ENCODE results near the gene TBC1D22A.
"Not testable (repeated sequence)": the region's sequence is repeated elsewhere in the genome, so short reads cannot be mapped to it uniquely, and the experiment has no call there.

TBC1D22A gene

DNA sequence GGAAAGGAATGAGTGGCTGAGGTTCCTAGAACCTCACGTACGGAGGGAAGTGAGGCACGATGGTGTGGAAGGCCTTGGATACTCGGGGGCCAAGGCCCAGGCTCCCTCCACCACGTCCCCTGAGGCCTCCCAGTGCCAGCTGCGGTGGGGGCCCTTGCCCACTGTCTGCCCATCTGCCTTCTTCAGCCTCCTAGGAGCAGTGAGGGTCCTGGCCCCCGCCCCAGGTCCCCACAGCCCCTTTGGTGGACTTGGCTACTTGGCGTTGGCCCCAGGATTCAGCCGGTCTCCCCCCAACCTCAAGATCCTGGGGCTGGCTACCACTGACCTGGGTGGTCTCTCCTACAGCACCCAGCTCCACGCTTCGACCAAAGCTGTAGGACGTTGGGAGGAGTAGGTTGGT is 373.6 kb downstream of the TBC1D22A start:
- Histone ChIP-seq H3K4me3 (ENCODE audit: low read depth in 1 of 2, low read length in 2 of 2) (no peak overlapping the region), H3K9ac (ENCODE audit: low read depth in 1 of 2, low read length in 2 of 2) (no peak overlapping the region), H3K27ac (ENCODE audit: low read depth, low read length) (no peak overlapping the region), H3K36me3 (ENCODE audit: control insufficient read depth in 1 of 2, insufficient read depth in 2 of 2, low read length in 2 of 2) (no peaks in the 10 kb centered on the region), H3K9me3 (ENCODE audit: control insufficient read depth in 1 of 2, low read length in 2 of 2) (no peaks in the 10 kb centered on the region), H3K4me1 (ENCODE audit: control insufficient read depth in 1 of 2, insufficient read depth in 2 of 2, low read length in 2 of 2) (no peaks in the 10 kb centered on the region), H3K27me3 (ENCODE audit: control insufficient read depth in 1 of 2, insufficient read depth in 2 of 2, low read length in 2 of 2) (no peaks in the 10 kb centered on the region)

DNA sequence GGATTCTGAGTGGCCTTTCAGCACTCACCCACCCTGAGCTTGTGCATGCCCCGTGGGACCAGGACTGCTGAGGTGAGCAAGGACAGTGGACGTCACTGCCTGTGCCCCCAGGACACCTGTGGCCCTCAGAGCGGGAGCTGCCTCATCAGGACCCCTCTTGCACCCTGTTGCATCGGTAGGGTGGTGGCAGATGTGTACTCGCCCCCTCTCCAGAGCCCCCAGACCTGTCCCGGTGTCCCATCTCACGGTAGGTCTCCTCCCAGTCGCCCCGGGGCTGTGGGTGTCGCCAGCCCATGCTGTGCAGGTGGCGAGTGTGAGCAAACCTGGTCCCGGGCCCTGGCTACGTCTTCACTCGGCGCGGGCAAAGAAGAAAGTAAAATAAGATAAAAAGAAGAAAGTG is 374.2 kb downstream of the TBC1D22A start:
- no peaks in the 10 kb centered on the region for H3K9me3 ChIP-seq (ENCODE audit: control insufficient read depth in 1 of 2, low read length in 2 of 2)
- H3K4me3 ChIP-seq (ENCODE audit: low read depth in 1 of 2, low read length in 2 of 2) = no peak overlapping the region
- H3K27ac ChIP-seq (ENCODE audit: low read depth, low read length) = no peak overlapping the region
- H3K36me3 ChIP-seq (ENCODE audit: control insufficient read depth in 1 of 2, insufficient read depth in 2 of 2, low read length in 2 of 2) = no peaks in the 10 kb centered on the region
- H3K27me3 ChIP-seq (ENCODE audit: control insufficient read depth in 1 of 2, insufficient read depth in 2 of 2, low read length in 2 of 2) = no peaks in the 10 kb centered on the region
- H3K9ac ChIP-seq (ENCODE audit: low read depth in 1 of 2, low read length in 2 of 2) = no peak overlapping the region
- H3K4me1 ChIP-seq (ENCODE audit: control insufficient read depth in 1 of 2, insufficient read depth in 2 of 2, low read length in 2 of 2) = no peaks in the 10 kb centered on the region

DNA sequence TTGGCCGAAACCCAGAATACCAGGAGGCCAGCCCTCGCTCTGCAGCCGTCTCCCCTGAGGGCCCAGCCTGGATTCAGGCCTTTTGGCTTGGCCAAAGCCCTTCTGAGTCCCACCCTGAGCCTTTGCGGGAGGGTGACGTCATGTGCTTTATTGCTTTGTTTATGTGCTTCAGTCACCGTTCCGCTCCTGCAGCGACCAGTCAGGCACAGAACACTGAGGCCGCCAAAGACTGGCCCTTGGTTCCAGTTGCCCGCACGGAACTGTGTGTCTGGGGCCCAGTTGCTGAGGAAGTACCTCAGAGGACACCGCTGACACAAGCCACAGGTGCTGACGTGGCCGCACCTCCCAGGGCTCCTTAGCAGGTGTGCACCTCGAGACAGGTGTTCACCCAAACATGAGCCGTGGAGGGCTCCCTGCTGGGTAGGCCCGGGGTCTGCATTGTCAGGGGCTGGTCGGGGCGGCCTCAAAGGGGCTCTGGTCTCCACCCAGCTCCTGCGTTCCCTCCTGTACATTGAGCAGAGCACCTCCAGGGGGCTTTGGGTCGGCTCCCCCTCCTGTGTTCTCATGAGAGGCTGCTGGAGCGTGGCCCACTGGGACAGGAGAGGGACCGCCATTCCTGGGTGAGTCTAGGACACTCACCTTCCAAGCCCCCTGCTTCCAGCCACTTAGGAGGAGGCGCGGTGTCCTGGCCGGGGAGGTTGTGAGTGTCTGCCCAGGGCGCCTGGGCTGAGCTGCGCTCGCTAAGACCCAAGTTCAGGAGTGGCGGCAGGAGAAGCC is 376.8 kb downstream of the TBC1D22A start:
- no peaks in the 10 kb centered on the region for H3K9me3 ChIP-seq (ENCODE audit: control insufficient read depth in 1 of 2, low read length in 2 of 2)
- H3K4me1 ChIP-seq (ENCODE audit: control insufficient read depth in 1 of 2, insufficient read depth in 2 of 2, low read length in 2 of 2) = no peaks in the 10 kb centered on the region
- H3K27me3 ChIP-seq (ENCODE audit: control insufficient read depth in 1 of 2, insufficient read depth in 2 of 2, low read length in 2 of 2) = no peaks in the 10 kb centered on the region
- H3K9ac ChIP-seq (ENCODE audit: low read depth in 1 of 2, low read length in 2 of 2) = no peak overlapping the region
- H3K36me3 ChIP-seq (ENCODE audit: control insufficient read depth in 1 of 2, insufficient read depth in 2 of 2, low read length in 2 of 2) = peaks cover 0 to 5% of the 10 kb centered on the region in 2 donors
- H3K4me3 ChIP-seq (ENCODE audit: low read depth in 1 of 2, low read length in 2 of 2) = no peak overlapping the region
- H3K27ac ChIP-seq (ENCODE audit: low read depth, low read length) = no peak overlapping the region

DNA sequence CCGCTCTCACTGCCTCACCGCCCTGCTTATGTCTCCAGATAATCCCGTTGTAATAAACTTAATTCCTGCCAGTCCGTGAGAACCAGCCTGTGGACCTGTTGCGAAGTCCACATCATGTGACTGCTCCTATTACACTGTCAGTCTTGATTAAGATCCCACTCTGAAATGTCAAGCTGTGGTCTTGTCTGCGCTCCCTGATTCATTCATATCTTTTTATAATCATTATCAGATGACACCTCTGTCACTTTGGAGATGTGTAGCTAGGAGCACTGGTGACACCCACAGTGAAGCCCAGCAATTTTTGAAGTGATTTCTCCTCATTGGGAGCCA is 377.3 kb downstream of the TBC1D22A start:
- Histone ChIP-seq H3K9me3 (ENCODE audit: control insufficient read depth in 1 of 2, low read length in 2 of 2) (no peaks in the 10 kb centered on the region), H3K27me3 (ENCODE audit: control insufficient read depth in 1 of 2, insufficient read depth in 2 of 2, low read length in 2 of 2) (no peaks in the 10 kb centered on the region), H3K4me1 (ENCODE audit: control insufficient read depth in 1 of 2, insufficient read depth in 2 of 2, low read length in 2 of 2) (no peaks in the 10 kb centered on the region), H3K36me3 (ENCODE audit: control insufficient read depth in 1 of 2, insufficient read depth in 2 of 2, low read length in 2 of 2) (peaks cover 0 to 5% of the 10 kb centered on the region in 2 donors), H3K9ac (ENCODE audit: low read depth in 1 of 2, low read length in 2 of 2) (no peak overlapping the region), H3K27ac (ENCODE audit: low read depth, low read length) (no peak overlapping the region), H3K4me3 (ENCODE audit: low read depth in 1 of 2, low read length in 2 of 2) (no peak overlapping the region)

DNA sequence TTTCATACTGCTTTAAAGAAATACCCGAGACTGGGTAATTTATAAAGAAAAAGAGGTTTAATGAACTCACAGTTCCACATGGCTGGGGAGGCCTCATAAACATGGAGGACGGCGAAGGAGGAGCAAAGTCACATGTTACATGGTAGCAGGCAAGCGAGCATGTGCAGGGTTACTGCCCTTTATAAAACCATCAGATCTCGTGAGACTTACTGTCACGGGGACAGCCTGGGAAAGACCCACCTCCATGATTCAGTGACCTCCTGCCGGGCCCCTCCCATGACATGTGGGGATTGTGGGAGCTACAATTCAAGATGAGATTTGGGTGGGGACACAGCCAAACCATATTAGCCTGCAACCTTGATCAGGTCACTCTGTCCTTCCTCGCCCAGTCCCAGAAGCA is 378.5 kb downstream of the TBC1D22A start:
- not testable (repeated sequence) for H3K36me3 ChIP-seq (ENCODE audit: control insufficient read depth in 1 of 2, insufficient read depth in 2 of 2, low read length in 2 of 2); H3K9ac ChIP-seq (ENCODE audit: low read depth in 1 of 2, low read length in 2 of 2); H3K4me1 ChIP-seq (ENCODE audit: control insufficient read depth in 1 of 2, insufficient read depth in 2 of 2, low read length in 2 of 2); H3K27me3 ChIP-seq (ENCODE audit: control insufficient read depth in 1 of 2, insufficient read depth in 2 of 2, low read length in 2 of 2); H3K27ac ChIP-seq (ENCODE audit: low read depth, low read length); H3K4me3 ChIP-seq (ENCODE audit: low read depth in 1 of 2, low read length in 2 of 2); H3K9me3 ChIP-seq (ENCODE audit: control insufficient read depth in 1 of 2, low read length in 2 of 2)

DNA sequence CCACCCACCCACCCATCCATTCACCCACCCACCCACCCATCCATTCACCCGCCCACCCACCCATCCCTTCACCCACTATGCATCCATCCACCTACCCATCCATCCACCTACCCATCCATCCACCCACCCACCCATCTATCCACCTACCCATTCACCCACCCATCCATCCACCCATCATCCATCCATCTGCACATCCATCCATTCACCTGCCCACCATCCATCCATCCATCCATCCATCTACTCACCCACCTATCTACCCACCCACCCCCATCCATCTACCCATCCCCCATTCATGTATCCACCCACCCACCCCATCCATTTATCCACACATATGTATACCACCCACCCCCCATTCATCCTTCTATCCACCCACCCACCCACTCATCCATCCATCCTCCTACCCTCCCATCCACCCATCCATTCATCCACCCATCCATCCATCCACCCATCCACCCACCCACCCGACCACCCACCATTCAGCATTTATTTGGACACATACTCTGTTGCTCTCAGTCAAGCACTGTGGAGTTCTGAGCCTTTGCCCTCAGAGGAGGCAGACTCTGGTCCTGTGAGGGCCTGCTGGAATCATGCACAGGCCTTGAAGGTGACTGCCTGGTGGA is 380.1 kb downstream of the TBC1D22A start:
- Histone ChIP-seq H3K27me3 (ENCODE audit: control insufficient read depth in 1 of 2, insufficient read depth in 2 of 2, low read length in 2 of 2) (no peaks in the 10 kb centered on the region), H3K9me3 (ENCODE audit: control insufficient read depth in 1 of 2, low read length in 2 of 2) (no peaks in the 10 kb centered on the region), H3K4me3 (ENCODE audit: low read depth in 1 of 2, low read length in 2 of 2) (no peak overlapping the region), H3K4me1 (ENCODE audit: control insufficient read depth in 1 of 2, insufficient read depth in 2 of 2, low read length in 2 of 2) (no peaks in the 10 kb centered on the region), H3K27ac (ENCODE audit: low read depth, low read length) (no peak overlapping the region), H3K9ac (ENCODE audit: low read depth in 1 of 2, low read length in 2 of 2) (no peak overlapping the region), H3K36me3 (ENCODE audit: control insufficient read depth in 1 of 2, insufficient read depth in 2 of 2, low read length in 2 of 2) (peaks cover 0 to 5% of the 10 kb centered on the region in 2 donors)

DNA sequence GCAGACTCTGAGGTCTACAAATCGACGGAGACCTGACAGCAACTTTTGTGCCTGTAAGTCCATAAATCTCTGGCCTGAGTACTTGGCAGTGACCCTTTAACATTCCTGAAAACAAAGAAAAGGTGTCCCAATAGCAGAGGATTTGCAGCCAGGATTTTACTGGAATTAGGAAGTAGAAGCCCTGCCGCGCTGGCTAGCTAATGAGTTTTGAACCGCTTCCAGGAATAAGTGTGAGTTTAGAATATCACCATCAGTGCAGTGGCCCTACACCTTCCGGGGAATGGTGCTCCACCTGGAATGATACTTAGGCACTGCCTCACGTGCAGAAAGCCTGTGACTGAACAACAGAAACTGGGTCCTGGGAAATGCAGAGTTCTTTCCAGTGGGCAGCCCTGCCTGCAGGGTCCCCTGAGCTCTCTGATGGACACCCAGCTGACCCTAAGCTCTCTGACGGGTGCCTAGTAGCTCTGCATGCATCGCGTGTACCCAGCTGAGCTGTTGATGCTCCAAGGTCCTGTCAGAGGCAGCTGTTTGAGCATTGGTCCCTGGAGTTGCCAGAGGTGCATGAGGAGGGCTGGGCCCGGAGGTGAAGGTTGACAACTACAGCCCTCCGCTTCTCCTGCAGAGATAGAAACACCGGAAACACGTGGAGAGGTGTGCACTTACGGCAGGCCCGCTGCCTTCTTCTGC is 380.9 kb downstream of the TBC1D22A start:
- Histone ChIP-seq H3K9ac (ENCODE audit: low read depth in 1 of 2, low read length in 2 of 2) (no peak overlapping the region), H3K4me3 (ENCODE audit: low read depth in 1 of 2, low read length in 2 of 2) (no peak overlapping the region), H3K27me3 (ENCODE audit: control insufficient read depth in 1 of 2, insufficient read depth in 2 of 2, low read length in 2 of 2) (no peaks in the 10 kb centered on the region), H3K4me1 (ENCODE audit: control insufficient read depth in 1 of 2, insufficient read depth in 2 of 2, low read length in 2 of 2) (no peaks in the 10 kb centered on the region), H3K36me3 (ENCODE audit: control insufficient read depth in 1 of 2, insufficient read depth in 2 of 2, low read length in 2 of 2) (peaks cover 0 to 5% of the 10 kb centered on the region in 2 donors), H3K9me3 (ENCODE audit: control insufficient read depth in 1 of 2, low read length in 2 of 2) (no peaks in the 10 kb centered on the region), H3K27ac (ENCODE audit: low read depth, low read length) (no peak overlapping the region)

DNA sequence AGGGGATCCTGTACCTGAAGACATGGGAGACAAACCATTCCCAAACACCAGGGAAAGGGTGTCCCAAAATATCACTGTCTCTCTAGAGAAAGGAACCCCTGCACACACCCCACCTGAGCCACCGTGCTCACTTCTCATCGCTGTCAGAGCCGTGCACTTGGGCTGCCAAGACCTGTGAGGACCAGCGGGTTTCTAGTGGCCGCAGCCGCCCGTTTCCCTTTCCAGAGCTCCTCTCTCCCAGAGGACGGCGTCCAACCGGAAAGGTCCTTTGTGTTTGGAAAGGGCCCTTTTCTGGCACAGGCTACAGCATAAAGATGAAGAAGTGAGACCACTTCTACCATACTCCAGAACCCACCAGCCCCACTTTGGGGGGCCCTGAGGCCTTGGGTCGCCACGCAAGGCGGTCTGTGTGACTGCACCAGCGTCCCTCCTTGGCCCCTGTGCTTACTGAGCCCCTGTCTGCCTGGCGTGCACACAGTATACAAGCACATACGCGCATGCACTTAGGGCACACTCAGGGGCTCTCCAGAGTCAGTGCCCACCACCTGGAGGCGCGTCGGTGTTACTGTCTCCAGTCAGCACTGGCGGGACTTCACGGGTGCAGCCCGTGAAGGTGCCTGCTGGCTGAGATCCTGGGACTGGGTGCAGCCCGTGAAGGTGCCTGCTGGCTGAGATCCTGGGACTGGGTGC is 381.8 kb downstream of the TBC1D22A start:
- Histone ChIP-seq H3K9ac (ENCODE audit: low read depth in 1 of 2, low read length in 2 of 2) (no peak overlapping the region), H3K27me3 (ENCODE audit: control insufficient read depth in 1 of 2, insufficient read depth in 2 of 2, low read length in 2 of 2) (no peaks in the 10 kb centered on the region), H3K4me1 (ENCODE audit: control insufficient read depth in 1 of 2, insufficient read depth in 2 of 2, low read length in 2 of 2) (no peaks in the 10 kb centered on the region), H3K4me3 (ENCODE audit: low read depth in 1 of 2, low read length in 2 of 2) (no peak overlapping the region), H3K9me3 (ENCODE audit: control insufficient read depth in 1 of 2, low read length in 2 of 2) (no peaks in the 10 kb centered on the region), H3K27ac (ENCODE audit: low read depth, low read length) (no peak overlapping the region), H3K36me3 (ENCODE audit: control insufficient read depth in 1 of 2, insufficient read depth in 2 of 2, low read length in 2 of 2) (peaks cover 0 to 5% of the 10 kb centered on the region in 2 donors)

DNA sequence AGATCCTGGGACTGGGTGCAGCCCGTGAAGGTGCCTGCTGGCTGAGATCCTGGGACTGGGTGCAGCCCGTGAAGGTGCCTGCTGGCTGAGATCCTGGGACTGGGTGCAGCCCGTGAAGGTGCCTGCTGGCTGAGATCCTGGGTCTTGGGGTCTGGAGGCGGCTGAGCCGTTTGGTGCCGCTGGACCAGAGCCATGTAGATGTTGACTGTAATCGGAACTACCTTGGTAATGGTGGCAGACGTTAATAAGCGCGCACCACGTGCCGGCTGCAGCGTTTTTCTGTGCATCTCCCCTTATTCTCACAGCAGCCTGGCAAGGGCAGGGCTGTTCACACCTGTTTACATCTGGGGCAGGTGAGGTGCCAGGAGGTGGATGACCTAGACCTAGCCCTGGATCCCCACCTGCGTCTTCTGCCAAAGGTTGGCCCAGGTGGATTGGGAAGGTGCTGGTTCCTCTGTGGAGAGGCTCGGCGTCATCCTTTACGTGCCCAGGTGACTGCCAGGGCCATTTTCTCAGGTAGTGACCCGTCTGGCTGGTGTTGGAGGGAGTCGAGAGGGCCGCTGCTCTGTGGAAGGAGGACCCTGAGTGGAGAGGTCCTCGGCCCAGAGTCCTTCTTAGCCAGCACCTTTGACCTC is 382.5 kb downstream of the TBC1D22A start:
- H3K9me3 ChIP-seq (ENCODE audit: control insufficient read depth in 1 of 2, low read length in 2 of 2) = no peaks in the 10 kb centered on the region
- peaks cover 0 to 5% of the 10 kb centered on the region in 2 donors for H3K36me3 ChIP-seq (ENCODE audit: control insufficient read depth in 1 of 2, insufficient read depth in 2 of 2, low read length in 2 of 2)
- H3K9ac ChIP-seq (ENCODE audit: low read depth in 1 of 2, low read length in 2 of 2) = no peak overlapping the region
- H3K4me3 ChIP-seq (ENCODE audit: low read depth in 1 of 2, low read length in 2 of 2) = no peak overlapping the region
- no peaks in the 10 kb centered on the region for H3K27me3 ChIP-seq (ENCODE audit: control insufficient read depth in 1 of 2, insufficient read depth in 2 of 2, low read length in 2 of 2)
- no peaks in the 10 kb centered on the region for H3K4me1 ChIP-seq (ENCODE audit: control insufficient read depth in 1 of 2, insufficient read depth in 2 of 2, low read length in 2 of 2)
- no peak overlapping the region for H3K27ac ChIP-seq (ENCODE audit: low read depth, low read length)

Measured in duodenal mucosa (tissue), 2 donors.